ENCODE results near the gene VAMP2.

The VAMP2 gene

DNA sequence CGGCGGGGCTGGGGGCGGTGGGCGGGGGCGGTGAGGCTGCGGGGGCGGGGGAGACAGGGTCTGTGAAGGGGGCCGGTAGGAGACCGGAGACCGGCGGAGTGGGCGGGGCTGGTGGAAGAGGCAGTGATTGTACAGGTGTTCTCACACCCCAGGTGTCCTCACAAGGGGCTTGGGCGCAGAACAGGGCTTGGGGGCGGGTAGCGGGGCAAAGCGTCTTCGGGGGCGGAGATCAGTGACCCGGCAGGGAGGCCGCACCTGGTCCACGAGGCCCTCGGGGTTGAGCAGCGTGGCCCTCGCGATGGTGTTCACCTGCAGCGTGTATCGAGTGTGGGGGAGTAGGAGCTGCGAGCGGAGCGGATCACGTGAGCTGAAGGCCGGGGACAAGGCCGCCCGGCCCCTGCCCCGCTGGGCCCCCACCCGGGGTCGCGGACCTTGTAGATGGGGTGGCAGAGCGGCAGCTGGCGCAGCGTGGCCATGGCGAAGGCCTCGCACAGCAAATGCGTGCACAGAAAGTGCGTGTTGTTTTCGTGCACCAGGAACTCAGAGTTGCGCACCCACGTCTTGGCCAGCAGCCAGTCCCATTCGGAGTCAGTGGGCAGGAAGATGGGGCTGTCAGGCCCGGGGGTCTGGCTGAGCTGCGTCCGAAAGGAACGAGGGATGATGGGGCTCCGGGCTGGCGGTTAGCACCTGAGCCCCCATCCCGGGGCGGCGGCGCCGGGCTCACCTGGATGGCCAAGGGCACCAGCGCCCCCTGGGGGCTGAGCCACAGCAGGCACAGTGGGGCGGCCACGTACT, 52.9 kb downstream of the VAMP2 start (continued):
- TF ChIP-seq CTCF (tag by site-specific recombination; IDR thresholded peaks at IDR 0.05): peak; percentile 55
- TF ChIP-seq ZNF311 (tag by site-specific recombination; IDR thresholded peaks at IDR 0.05; ENCODE audit: borderline replicate concordance): no peak
- TF ChIP-seq ZNF2 (tag by site-specific recombination; IDR thresholded peaks at IDR 0.05): 0 out of 2 replicates have a peak, but pooled peaks have one; percentile 48
- TF ChIP-seq, protein P1, sequence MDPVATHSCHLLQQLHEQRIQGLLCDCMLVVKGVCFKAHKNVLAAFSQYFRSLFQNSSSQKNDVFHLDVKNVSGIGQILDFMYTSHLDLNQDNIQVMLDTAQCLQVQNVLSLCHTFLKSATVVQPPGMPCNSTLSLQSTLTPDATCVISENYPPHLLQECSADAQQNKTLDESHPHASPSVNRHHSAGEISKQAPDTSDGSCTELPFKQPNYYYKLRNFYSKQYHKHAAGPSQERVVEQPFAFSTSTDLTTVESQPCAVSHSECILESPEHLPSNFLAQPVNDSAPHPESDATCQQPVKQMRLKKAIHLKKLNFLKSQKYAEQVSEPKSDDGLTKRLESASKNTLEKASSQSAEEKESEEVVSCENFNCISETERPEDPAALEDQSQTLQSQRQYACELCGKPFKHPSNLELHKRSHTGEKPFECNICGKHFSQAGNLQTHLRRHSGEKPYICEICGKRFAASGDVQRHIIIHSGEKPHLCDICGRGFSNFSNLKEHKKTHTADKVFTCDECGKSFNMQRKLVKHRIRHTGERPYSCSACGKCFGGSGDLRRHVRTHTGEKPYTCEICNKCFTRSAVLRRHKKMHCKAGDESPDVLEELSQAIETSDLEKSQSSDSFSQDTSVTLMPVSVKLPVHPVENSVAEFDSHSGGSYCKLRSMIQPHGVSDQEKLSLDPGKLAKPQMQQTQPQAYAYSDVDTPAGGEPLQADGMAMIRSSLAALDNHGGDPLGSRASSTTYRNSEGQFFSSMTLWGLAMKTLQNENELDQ (tag by site-specific recombination; IDR thresholded peaks at IDR 0.05; ENCODE audit: low read depth): no peak
- TF ChIP-seq, protein P2, sequence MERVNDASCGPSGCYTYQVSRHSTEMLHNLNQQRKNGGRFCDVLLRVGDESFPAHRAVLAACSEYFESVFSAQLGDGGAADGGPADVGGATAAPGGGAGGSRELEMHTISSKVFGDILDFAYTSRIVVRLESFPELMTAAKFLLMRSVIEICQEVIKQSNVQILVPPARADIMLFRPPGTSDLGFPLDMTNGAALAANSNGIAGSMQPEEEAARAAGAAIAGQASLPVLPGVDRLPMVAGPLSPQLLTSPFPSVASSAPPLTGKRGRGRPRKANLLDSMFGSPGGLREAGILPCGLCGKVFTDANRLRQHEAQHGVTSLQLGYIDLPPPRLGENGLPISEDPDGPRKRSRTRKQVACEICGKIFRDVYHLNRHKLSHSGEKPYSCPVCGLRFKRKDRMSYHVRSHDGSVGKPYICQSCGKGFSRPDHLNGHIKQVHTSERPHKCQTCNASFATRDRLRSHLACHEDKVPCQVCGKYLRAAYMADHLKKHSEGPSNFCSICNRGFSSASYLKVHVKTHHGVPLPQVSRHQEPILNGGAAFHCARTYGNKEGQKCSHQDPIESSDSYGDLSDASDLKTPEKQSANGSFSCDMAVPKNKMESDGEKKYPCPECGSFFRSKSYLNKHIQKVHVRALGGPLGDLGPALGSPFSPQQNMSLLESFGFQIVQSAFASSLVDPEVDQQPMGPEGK (tag by site-specific recombination; IDR thresholded peaks at IDR 0.05): peak; percentile 69; the same call in 1 of the 2 replicates
- no peak for TF ChIP-seq WT1 (tag by site-specific recombination; IDR thresholded peaks at IDR 0.05)
- peak; percentile 56 for TF ChIP-seq ZIC2 (tag by site-specific recombination; IDR thresholded peaks at IDR 0.05)
- 0 out of 2 replicates have a peak, but pooled peaks have one; percentile 42 for TF ChIP-seq ZNF660 (tag by site-specific recombination; IDR thresholded peaks at IDR 0.05)
- TF ChIP-seq OVOL3 (tag by site-specific recombination; IDR thresholded peaks at IDR 0.05): no peak

Data from HEK293 (cell line).